HPDE6-E6E7 (cell line): ENCODE measurements around the gene CCDC158.
"Not testable (repeated sequence)": the region's sequence is repeated elsewhere in the genome, so short reads cannot be mapped to it uniquely, and the experiment has no call there.

Experiments
- DNase-seq: peaks from one replicate; pipeline ENCODE4 v3.0.0; 2011; ENCODE audit warnings: missing footprints; ENCODE audit errors: extremely low spot score

Gene CCDC158

DNA sequence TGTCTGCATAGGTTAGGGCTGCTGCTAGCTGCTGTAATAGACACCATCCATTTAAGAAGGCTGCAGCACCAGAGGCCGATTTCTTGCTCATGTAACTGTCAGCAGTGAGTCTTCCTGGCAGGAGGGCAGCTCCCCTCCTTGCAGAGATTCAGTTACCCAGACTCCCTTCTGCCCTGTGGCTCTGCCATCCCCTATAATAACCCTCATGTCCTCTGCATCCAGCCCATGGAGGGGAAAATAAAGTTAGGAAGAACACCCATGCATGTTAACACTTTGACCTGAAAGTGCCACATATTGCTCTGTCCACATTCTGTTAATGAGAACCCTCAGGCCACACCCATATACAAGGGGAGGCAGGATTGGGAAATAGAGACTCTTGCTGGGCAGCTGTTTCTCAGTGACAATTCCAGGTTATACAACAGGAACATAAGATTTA is 109.0 kb downstream of the CCDC158 start:
- DNase-seq, result no peak

DNA sequence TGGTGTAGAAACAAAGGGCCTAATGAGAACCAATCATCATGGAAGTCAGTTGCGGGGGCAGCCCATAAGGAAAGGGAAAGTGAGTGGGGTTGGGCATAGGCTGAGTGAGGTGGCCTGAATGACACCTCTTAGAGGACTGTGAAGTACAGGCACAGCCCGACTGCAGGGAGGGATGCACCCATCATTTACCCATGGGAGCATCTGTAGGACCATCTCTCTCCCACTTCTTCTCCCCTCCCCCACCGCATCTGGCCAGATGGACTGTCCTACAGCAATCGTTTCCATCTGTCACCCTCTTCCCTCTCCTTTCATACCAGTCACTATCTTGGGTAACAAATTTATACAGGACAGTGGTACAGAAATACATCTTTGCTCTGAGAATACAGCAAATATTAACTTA is 110.3 kb downstream of the CCDC158 start:
- no peak for DNase-seq

DNA sequence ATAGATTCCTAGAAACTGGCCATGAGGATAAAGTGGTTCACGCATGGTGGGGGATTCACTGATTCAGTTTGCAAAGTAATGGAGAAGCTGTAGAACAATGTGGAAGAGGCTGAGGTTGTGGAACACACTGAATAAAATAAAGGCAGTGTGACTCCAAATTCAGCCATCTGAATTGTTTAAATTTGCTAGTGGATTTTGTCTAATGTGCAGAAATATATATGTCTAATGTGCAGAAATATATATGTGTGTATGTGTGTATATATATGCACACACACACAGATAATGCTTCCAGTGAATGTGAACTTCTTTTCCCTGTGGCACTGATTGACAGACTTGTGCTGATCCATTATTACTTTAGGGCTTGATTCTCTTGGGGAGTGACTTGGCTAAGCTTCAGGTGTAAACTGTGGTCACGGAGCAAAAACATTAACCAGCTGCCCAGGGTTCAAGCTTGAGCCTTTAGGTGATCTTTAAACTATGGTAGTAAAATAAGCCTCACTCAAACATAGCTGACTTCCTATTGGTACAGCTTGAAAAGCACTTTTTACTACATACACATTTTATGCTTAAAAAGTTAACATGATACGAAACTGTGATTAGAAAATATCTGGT is 110.9 kb downstream of the CCDC158 start:
- no peak for DNase-seq

DNA sequence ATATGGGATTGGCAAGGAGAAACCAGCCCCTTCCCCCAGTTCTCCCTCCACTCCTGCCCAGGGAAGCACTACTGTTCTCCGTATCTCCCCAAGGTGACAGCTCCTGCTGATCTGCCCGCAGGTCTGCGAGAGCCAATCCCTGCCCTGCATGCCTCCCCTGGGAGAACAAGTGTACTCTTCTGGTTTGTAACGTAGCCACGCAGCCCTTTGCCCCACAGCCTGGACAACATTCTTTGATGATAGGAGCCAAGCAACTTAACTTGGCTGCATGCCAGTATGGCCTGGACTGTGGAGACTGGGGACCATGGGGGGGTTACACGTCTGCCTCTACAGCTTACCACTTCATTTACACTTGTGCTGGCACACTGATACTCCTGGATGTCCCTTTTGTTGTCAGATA is 112.4 kb downstream of the CCDC158 start:
- no peak for DNase-seq

DNA sequence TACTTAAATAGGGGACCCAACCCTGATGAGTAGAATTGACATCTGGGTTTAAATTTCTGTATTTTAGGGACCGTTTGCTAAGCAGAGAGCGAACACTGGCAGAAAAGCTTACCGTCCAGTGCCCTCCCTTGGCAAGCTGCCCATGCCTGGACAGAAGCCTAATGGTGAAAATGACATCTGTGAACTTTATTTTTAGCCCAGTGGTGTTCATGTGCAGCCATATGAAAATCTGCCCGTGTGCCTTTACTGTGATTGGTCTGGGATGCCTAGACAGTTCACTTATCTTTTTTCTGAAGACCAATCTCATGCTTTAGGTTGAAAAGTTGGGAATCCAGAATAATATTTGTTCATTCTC is 113.3 kb downstream of the CCDC158 start:
- DNase-seq, result no peak

- DNase-seq, result peak; percentile 50
Measured at GRCh38 chr4:76306882-76307659, 113.9 kb downstream of the CCDC158 start.

GRCh38 chr4:76305971-76306881 is 114.7 kb downstream of the CCDC158 start, which contains the start of gene STBD1:
Gene STBD1 (plus strand): TSS chr4:76306733. CDS start chr4:76306770, 37 bp downstream.
- DNase-seq, result peak; percentile 36

- no peak for DNase-seq
Measured at GRCh38 chr4:76305033-76305687, 115.8 kb downstream of the CCDC158 start.

GRCh38 chr4:76302826-76303438 is 118.0 kb downstream of the CCDC158 start:
- DNase-seq, result no peak

GRCh38 chr4:76301775-76302162 is 119.2 kb downstream of the CCDC158 start:
- no peak for DNase-seq

DNA sequence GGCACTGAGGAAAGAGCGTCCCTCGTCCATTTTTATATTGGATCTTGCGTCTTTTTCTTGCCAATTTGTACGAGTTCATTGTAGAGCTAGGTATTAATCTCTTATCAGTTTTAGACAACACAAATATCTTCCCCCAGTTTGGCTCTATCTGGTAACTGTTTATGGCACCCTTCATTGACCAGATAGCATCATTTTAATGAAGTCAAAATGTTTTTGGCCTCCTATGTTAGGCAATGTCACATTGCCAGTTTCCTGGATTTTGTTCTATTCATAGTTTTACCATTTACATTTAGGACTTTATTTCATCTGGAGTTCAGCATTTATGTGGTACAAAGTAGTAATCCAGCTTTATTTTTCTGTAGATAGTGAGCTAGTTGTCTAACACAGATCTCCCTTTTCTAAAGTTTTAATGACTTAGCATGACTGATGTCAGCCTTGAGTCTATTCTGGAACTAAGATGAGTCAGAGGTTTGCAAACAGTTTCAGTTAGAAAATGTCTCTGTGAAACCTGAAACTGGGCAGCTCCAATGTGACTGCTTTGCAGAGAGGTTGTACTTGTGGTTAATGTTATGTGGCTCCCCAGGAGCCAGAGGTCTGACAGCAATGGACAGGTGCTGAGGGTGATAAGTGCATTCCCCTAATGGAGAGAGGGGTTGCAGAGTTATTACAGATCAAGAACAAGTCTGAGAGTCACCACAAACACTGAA is 119.7 kb downstream of the CCDC158 start:
- peak; percentile 67 for DNase-seq

GRCh38 chr4:76300012-76300411 is 120.9 kb downstream of the CCDC158 start:
- DNase-seq, result no peak

GRCh38 chr4:76298227-76298626 is 122.7 kb downstream of the CCDC158 start:
- DNase-seq, result no peak

DNA sequence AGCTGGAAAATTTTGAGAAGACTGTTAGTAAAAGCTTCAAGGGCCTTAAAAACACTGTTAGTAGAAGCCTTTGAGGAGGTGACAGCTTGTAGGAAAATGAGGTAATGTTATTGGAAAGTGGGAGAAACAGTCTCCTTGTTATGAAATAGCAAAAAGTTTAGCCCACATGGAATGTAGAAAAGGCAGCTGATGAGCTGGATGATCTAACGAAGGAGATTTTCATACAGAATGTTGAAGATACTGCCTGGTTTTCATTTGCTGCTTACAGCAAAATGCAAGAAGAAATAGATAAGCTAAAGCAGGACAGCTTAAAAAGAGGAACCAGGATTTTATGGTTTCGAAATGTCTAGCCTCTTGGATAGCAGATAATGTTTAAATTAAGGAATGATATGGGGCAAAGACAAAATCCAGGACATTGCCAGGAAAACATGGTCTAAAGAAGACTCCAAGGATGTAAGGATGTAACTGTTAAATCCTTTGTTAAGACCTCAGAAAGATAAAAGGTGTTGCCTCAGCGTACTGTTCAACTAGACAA is 124.6 kb downstream of the CCDC158 start:
- no peak for DNase-seq

- no peak for DNase-seq
Measured at GRCh38 chr4:76293772-76294171, 127.2 kb downstream of the CCDC158 start.

- DNase-seq, result no peak
Measured at GRCh38 chr4:76292730-76293129, 128.2 kb downstream of the CCDC158 start.

DNA sequence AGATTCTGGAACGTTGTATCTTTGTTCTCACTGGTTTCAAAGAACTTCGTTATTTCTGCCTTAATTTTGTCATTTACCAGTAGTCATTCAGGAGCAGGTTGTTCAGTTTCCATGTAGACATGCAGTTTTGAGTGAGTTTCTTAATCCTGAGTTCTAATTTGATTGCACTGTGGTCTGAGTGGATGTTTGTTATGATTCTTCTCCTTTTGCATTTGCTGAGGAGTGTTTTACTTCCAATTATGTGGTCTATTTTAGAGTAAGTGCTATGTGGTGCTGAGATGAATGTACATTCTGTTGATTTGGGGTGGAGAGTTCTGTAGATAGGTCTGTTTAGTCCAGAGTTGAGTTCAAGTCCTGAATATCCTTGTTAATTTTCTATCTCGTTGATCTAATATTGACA is 133.1 kb downstream of the CCDC158 start:
- DNase-seq, result not testable (repeated sequence)

DNA sequence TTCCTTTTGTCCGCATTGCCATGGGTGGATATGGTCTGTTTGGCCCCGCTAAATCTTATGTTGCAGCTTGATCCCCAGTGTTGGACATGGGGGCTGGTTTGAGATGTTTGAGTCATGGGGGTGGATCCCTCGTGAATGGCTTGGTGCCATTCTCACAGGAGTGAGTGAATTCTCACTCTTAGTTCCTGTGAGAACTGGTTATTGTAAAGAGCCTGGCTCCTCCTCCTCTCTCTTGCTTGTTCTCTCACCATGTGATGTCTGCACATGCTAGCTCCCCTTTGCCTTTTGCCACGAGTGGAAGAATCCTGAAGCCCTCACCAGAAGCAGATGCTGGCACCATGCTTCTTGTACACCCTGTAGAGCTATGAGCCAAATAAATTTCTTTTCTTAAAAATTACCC is 137.0 kb downstream of the CCDC158 start:
- DNase-seq, result no peak

- DNase-seq, result no peak
Measured at GRCh38 chr4:76282941-76283689, 137.8 kb downstream of the CCDC158 start.

- DNase-seq, result not testable (repeated sequence)
Measured at GRCh38 chr4:76281594-76281993, 139.3 kb downstream of the CCDC158 start.
